ENCODE measurements around the gene EPB41L4B.

DNA sequence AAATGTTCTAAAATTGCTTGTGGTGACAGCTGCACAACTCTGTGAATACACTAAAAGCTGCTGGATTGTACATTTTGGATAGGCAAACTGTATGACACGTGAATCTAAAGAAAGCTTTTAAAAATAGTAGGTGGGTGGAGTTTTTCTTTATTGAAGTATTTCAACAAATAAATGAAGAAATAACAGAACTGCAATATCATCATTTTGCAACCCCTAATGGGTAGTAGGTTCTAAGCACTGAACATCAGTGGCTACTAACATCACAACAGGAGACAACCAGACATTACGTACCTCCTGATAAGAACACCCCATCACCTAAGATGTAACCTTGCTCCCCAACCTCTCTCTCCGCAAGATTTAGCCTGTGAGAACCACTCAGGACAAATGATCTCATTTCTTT lies 38.6 kb downstream of the EPB41L4B start:
- TF ChIP-seq POLR2AphosphoS5 (IDR thresholded peaks at IDR 0.05; ENCODE audit: low read depth, low read length), result no peak
- TF ChIP-seq TAF1 (IDR thresholded peaks at IDR 0.05; ENCODE audit: low read depth, low read length), result no peak
- TF ChIP-seq SPI1 (IDR thresholded peaks at IDR 0.05; ENCODE audit: low read depth, low read length), result no peak

Measured in GM12891 (cell line).